ENCODE measurements around the gene ABHD16B.
"Not testable (repeated sequence)": the region's sequence is repeated elsewhere in the genome, so short reads cannot be mapped to it uniquely, and the experiment has no call there.

ABHD16B gene

DNA sequence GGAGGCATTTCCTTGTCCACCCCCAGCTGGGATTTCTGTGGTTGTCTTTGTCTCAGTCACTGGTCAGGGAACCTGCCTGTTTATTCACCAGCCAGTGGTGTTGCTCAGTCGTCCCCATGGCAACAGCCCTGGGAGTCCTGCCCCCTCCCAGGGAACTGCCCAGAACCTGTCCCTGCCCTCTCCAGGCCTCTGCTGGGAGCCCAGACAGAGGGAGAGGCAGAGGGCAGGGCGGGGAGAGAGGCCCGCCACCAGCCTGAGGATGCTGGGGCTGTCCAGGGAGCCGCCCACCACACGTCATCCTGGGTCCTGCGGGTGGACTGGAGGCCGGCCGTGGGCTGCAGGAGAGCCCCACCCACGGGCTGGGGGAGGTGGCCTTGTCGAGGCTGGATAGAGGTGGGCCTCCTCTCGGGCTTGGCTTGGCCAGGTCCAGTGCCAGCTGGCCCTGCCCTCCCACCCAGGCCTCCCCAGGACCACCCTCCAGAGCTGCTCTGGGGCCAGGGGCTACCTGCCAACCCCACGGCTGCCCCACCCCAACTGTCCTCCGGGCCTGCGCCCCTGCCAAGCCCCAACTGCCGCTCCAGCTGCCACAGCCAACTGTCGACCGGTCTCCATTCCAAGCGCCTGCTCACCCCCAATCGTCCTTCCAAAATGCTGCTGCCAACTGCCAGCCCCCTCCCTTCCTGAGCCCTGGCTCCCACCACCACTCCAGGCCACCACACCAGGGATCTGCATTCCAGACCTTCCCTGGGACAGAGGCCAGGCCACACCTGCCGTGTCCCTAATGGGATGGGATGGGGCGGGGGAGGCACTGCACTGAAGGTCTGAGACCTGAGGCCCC, 26.1 kb upstream of the ABHD16B start:
- no peak for DNase-seq

- DNase-seq = no peak
Measured at GRCh38 chr20:63836458-63837344, 24.6 kb upstream of the ABHD16B start.

- no peak for DNase-seq
Measured at GRCh38 chr20:63837479-63837878, 23.8 kb upstream of the ABHD16B start.

GRCh38 chr20:63839620-63840019, 21.7 kb upstream of the ABHD16B start:
- no peak for DNase-seq

DNA sequence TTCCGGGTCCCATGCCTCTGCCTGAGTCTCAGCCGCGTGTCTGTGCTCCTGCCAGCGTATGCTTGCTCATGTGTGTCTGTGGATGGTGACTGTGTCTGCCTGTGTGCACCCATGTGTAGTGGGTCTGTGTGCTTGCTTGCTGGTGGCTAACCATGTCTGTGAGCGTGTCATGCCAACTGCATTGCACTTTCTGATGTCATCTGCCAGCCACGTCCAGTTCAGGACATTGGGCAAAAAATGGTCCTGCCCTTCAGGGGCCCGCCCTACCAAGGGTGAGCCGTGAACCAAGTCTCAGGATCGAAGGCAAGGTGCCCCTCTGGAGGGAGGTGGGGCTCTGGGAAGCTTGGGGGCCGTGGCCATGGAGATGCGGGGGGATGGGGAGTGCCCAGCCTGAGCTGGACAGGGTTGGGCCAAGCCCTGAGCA, 20.9 kb upstream of the ABHD16B start:
- DNase-seq = no peak

GRCh38 chr20:63842258-63842657, 19.0 kb upstream of the ABHD16B start:
- DNase-seq = no peak

DNA sequence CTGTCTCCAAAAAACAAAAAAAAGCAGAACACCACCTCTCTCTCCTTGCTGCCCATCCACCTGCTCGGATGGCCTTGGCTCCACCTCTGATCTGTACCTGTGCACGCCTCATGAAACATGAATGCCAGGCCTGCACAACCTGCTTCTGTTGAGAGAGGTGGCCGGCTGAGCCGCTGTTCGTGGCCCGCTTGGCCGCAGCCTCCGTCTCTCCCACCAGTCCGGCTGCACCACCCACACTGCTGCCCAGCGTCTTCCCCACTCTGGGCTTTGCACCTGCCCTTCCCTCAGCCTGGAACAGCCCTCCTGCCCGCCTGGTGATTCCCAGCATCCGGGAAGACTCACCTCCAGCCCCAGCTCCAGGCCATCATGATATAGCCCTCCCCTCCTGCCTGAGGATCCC, 18.1 kb upstream of the ABHD16B start:
- no peak for DNase-seq

GRCh38 chr20:63843778-63844177, 17.5 kb upstream of the ABHD16B start:
- DNase-seq = no peak

GRCh38 chr20:63844511-63844991, 16.7 kb upstream of the ABHD16B start:
- no peak for DNase-seq

GRCh38 chr20:63846128-63846771, 15.0 kb upstream of the ABHD16B start:
- peak; percentile 5 for DNase-seq

DNA sequence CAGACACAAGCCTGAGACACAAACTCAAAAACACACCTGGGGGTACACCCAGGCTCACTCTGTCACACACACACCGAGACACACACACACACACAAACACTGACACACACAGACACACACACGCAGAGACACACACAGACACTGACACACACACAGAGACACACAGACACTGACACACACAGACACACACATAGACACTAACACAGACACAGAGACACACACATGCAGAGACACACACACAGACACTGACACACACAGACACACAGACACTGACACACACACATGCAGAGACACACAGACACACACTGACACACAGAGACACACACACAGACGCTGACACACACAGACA, 14.4 kb upstream of the ABHD16B start:
- DNase-seq = no peak

- peak; percentile 44 for DNase-seq
Measured at GRCh38 chr20:63847237-63848002, 13.9 kb upstream of the ABHD16B start.

- DNase-seq = no peak
Measured at GRCh38 chr20:63848003-63848911, 13.0 kb upstream of the ABHD16B start.

DNA sequence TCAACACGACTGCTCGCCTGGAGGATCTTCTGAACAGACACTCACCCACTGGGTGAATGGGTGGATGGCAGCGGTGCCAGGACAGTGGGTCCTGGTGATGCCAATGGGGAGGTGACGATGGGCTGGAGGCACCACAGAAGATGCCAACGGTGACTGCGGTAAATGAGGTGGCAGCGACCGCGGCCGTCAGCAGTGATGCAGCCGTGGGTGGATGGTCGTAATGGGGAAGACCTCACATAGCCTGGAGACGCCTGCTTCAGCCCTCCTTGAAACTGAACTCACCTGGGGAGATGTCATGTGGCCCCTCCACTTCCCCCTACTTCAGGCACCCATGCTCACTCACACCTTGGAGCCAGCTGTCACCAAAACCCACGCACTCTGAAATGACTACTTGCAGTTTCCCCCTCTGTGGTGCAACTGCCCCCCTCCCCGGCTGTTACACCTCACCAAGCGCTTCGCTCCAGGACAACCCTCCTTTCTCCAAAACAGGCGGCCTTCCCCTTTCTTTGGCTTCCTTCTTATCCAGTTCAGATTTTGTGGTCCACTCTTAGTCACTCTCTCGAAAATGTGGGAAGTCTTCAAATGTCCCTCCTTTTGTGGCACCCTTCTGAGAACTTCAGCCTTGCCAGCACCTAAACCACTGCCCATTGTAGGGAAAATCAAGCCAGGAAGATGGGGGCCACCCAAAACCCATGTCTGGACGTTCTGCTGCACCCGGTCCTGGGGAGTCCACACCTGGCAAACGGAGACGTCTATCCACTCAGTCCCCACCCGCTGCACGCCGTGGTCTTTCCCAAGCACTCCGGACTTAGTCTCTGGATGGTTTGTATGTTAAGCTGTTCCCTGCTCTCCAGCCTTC, 10.4 kb upstream of the ABHD16B start:
- DNase-seq = no peak

DNA sequence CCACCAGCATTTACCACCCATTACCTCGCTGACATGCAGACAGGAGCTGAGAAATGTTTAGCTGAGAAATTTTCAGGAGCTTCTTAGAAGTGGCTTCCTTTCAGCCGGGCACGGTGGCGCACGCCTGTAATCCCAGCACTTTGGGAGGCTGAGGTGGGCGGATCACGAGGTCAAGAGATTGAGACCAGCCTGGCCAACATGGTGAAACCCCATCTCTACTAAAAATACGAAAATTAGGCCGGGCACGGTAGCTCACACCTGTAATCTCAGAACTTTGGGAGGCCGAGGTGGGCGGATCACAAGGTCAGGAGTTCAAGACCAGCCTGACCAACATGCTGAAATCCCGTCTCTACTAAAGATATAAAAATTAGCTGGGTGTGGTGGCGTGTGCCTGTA, 9.8 kb upstream of the ABHD16B start:
- not testable (repeated sequence) for DNase-seq

GRCh38 chr20:63853733-63854068, 7.6 kb upstream of the ABHD16B start:
- DNase-seq = not testable (repeated sequence)

GRCh38 chr20:63854069-63854765, 7.1 kb upstream of the ABHD16B start:
- DNase-seq = no peak

DNA sequence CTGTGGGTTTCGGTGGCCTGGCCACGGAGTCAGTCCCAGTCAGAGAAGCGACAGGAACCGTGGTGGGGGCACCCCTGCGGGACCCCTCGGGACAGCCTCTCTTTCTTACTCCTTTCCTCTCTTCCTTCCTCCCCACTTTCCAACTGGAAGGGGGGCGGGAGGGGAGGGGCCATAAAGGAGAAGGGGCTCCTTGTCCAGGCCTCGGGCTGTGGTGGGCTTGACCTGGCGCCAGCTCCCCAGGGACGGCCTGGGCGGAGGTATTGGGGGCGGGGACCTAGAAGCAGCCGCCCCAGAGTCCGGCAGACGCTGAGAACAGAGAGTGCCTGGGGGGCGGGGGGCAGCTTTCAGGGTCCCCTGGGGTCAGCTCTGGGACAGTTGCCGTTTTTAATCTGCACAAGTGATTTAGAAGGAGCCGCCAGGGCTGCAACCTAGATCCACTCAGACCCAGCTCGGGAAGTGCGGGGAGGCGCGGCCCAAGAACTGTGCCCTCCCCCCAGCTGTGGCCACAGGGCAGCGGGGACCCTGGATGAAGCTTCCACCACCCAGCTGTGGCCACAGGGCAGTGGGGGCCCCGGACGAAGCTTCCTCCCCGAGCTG, 6.4 kb upstream of the ABHD16B start:
- no peak for DNase-seq

DNA sequence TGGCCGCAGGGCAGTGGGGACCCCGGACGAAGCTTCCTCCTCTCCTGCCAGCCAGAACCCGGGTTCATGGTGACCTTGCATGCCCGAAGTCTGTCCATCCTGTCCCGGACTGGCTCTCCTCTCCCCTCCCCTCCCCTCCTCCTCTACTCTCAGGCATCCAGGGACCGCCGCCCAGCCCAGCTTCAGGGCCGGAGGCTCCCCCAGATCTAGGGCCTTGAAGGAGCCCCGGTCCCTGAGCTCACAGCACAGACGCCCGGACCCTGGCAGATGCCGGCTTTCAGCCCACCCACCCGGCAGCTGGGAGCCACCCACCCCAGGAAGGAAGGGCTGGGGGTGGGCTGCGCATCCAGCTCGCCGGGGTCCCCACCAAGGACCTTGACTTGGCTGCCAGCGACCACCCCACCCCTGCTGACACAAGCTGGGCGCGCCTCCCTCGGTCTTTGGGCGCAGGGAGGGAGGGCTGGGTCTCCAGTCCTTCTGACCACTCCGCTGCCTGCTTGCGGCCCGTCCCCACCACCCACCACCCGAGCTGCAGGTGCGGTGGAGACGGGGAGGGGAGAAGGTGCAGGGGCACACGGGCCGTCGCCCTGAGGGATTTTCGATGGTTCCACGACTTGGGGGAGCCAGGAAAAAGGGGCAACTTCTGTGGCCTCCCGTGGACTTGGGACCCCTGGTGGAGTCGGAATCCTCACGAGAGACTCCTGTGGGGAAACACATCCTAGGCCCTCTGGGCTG, 5.8 kb upstream of the ABHD16B start:
- no peak for DNase-seq
